GM12864 (cell line): ENCODE data around the gene XRCC1.
A peak's percentile ranks its signal among the peaks of the same experiment; 100 is the strongest.
"Not testable (repeated sequence)": the region's sequence is repeated elsewhere in the genome, so short reads cannot be mapped to it uniquely, and the experiment has no call there.

Source experiments
- DNase-seq: peaks from one replicate; pipeline ENCODE4 v3.0.0-alpha.2; 2011; ENCODE audit warnings: low read depth
- H3K4me3 ChIP-seq: 2 replicates; pipeline ENCODE4 v1.5.1; 2011; ENCODE audit warnings: mild to moderate bottlenecking, low read depth, low read length, control low read depth
- CTCF ChIP-seq: IDR thresholded peaks from 2 replicates; pipeline ENCODE4 v1.5.1; 2011; ENCODE audit warnings: low read depth, mild to moderate bottlenecking, moderate library complexity, low read length, control low read depth, inconsistent platforms; ENCODE audit errors: missing control alignments

The XRCC1 gene

GRCh38 chr19:43525836-43526771 lies 49.2 kb downstream of the XRCC1 start:
- TF ChIP-seq CTCF: no peak
- no peak for DNase-seq
- H3K4me3 ChIP-seq: peak overlapping the region; percentile 87

- DNase-seq: no peak
- no peak for TF ChIP-seq CTCF
- peak overlapping the region; percentile 87 for H3K4me3 ChIP-seq
Observed at GRCh38 chr19:43524922-43525835, 50.1 kb downstream of the XRCC1 start.

GRCh38 chr19:43523696-43524095 lies 51.6 kb downstream of the XRCC1 start:
- DNase-seq, H3K4me3 ChIP-seq: not testable (repeated sequence)

GRCh38 chr19:43522929-43523328 lies 52.4 kb downstream of the XRCC1 start:
- no peak overlapping the region for H3K4me3 ChIP-seq
- DNase-seq: no peak
- no peak for TF ChIP-seq CTCF

GRCh38 chr19:43519436-43520088 lies 55.8 kb downstream of the XRCC1 start:
- DNase-seq: peak; percentile 65
- H3K4me3 ChIP-seq: no peak overlapping the region
- TF ChIP-seq CTCF: peak; percentile 84

- no peak overlapping the region for H3K4me3 ChIP-seq
- no peak for TF ChIP-seq CTCF
- DNase-seq: no peak
Observed at GRCh38 chr19:43518051-43518450, 57.3 kb downstream of the XRCC1 start.

- not testable (repeated sequence) for H3K4me3 ChIP-seq, DNase-seq
Observed at GRCh38 chr19:43512399-43512798, 62.9 kb downstream of the XRCC1 start.
